Measurements from ENCODE around the gene GIGYF1. TPM values are rescaled to one million over a fixed set of nuclear protein-coding genes. Genes with fewer than 3 reads are reported as not detected.
"Not testable (repeated sequence)": the region's sequence is repeated elsewhere in the genome, so short reads cannot be mapped to it uniquely, and the experiment has no call there.

Gene GIGYF1
- total and polyA plus RNA-seq, 2 donors from 2014 or later = 11.6 to 51.3 TPM

DNA sequence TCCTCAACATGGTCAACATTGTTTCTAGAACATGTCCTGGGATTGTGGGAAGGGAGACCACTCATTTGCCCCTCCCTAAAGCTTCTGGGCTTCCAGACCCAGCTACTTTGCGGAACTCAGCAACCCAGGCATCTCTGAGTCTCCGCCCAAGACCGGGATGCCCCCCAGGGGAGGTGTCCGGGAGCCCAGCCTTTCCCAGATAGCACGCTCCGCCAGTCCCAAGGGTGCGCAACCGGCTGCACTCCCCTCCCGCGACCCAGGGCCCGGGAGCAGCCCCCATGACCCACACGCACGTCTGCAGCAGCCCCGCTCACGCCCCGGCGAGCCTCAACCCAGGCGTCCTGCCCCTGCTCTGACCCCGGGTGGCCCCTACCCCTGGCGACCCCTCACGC is 26.2 kb upstream of the GIGYF1 start, which contains the start of gene EPO:
Gene EPO, plus strand, starts transcription at position 190 of the 392 bp plus-strand sequence. CDS start 513 bp downstream, outside the sequence.
- FAIRE-seq = no peak
- intact Hi-C loops (cut with DNase I) = no loop called here
- Histone ChIP-seq H3K4me3 (ENCODE audit: low read length in 3 of 3) (no peak within 1 kb of the TSS), H3K9ac (ENCODE audit: low read length in 3 of 3) (no peak within 1 kb of the TSS), H3K9me3 (ENCODE audit: control insufficient read depth in 2 of 3, insufficient read depth in 1 of 3, low read length in 3 of 3) (peaks cover 0 to 5% (median 0%) of the 10 kb centered on the region in 3 donors), H3K4me1 (ENCODE audit: control insufficient read depth in 2 of 3, insufficient read depth in 2 of 3, low read depth in 1 of 3, low read length in 3 of 3) (no peaks in the 10 kb centered on the region), H3K27me3 (ENCODE audit: control insufficient read depth, insufficient read depth, low read length) (peaks cover 15% of the 10 kb centered on the region), H3K36me3 (ENCODE audit: control insufficient read depth in 2 of 3, insufficient read depth in 3 of 3, low read length in 3 of 3) (no peaks in the 10 kb centered on the region), H3K27ac (ENCODE audit: low read depth in 2 of 2, low read length in 2 of 2) (no peak within 1 kb of the TSS)
- TF ChIP-seq, protein P1, sequence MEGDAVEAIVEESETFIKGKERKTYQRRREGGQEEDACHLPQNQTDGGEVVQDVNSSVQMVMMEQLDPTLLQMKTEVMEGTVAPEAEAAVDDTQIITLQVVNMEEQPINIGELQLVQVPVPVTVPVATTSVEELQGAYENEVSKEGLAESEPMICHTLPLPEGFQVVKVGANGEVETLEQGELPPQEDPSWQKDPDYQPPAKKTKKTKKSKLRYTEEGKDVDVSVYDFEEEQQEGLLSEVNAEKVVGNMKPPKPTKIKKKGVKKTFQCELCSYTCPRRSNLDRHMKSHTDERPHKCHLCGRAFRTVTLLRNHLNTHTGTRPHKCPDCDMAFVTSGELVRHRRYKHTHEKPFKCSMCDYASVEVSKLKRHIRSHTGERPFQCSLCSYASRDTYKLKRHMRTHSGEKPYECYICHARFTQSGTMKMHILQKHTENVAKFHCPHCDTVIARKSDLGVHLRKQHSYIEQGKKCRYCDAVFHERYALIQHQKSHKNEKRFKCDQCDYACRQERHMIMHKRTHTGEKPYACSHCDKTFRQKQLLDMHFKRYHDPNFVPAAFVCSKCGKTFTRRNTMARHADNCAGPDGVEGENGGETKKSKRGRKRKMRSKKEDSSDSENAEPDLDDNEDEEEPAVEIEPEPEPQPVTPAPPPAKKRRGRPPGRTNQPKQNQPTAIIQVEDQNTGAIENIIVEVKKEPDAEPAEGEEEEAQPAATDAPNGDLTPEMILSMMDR (IDR thresholded peaks at IDR 0.05; ENCODE audit: borderline replicate concordance, extremely low read depth, insufficient read depth) = no peak
- peak in 1 of 5 donors; percentile 50 for DNase-seq

DNA sequence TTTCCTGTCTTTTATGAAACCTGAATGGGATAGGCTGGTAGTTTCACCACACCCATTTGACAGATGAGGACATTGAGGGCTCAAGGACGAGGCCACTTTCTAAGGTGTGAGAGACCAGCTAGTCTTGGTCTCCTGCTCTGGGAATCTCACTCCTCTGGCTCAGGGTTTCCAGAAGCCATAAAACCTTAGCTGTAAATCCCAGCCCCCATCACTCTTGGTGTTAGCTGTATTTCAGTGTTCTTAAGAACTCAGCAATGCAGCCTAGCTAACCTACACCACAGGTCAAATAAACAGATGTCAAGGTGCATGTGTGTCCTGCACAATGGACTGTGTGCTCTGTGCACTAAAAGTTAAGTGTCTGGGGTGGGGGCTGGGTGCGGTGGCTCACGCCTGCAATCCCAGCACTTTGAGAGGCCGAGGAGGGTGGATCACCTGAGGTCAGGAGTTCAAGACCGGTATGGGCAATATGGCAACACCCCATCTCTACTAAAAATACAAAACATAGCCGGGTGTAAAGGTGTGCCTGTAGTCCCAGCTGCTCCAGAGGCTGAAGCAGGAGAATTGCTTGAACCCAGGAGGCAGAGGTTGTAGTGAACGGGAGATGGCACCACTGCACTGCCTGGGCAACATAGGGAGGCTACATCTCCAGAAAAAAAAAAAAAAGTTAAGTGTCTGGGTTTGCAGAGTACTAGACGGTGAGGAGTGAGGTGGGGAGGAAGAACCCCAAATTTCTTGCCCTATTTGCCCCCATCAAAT is 25.7 kb upstream of the GIGYF1 start:
- Histone ChIP-seq H3K4me1 (ENCODE audit: control insufficient read depth in 2 of 3, insufficient read depth in 2 of 3, low read depth in 1 of 3, low read length in 3 of 3) (no peaks in the 10 kb centered on the region), H3K27ac (ENCODE audit: low read depth in 2 of 2, low read length in 2 of 2) (no peak overlapping the region), H3K27me3 (ENCODE audit: control insufficient read depth, insufficient read depth, low read length) (peaks cover 15% of the 10 kb centered on the region), H3K4me3 (ENCODE audit: low read length in 3 of 3) (no peak overlapping the region), H3K36me3 (ENCODE audit: control insufficient read depth in 2 of 3, insufficient read depth in 3 of 3, low read length in 3 of 3) (no peaks in the 10 kb centered on the region), H3K9me3 (ENCODE audit: control insufficient read depth in 2 of 3, insufficient read depth in 1 of 3, low read length in 3 of 3) (peaks cover 0 to 5% (median 0%) of the 10 kb centered on the region in 3 donors), H3K9ac (ENCODE audit: low read length in 3 of 3) (no peak overlapping the region)
- FAIRE-seq (no peak), DNase-seq (peak in 1 of 5 donors; percentile 17)
- intact Hi-C loops (cut with DNase I) = no loop called here
- TF ChIP-seq, protein P1 (IDR thresholded peaks at IDR 0.05; ENCODE audit: borderline replicate concordance, extremely low read depth, insufficient read depth) = no peak

DNA sequence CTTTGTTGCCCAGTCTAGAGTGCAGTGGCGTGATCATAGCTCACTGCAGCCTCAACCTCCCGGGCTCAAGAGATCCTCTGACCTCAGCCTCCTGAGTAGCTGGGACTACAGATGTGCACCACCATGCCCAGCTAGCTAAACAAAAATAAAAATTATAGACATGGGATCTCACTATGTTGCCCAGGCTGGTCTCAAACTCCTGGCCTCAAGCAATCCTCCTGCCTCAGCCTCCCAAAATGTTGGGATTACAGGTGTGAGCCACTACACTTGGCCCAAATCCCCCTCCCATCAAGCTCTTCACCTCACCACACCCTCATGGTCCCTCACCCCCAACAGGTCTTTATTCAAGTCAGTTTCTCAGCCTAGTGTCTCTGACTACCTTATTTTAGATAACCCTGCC is 23.0 kb upstream of the GIGYF1 start:
- H3K9me3 ChIP-seq (ENCODE audit: control insufficient read depth in 2 of 3, insufficient read depth in 1 of 3, low read length in 3 of 3); H3K36me3 ChIP-seq (ENCODE audit: control insufficient read depth in 2 of 3, insufficient read depth in 3 of 3, low read length in 3 of 3); H3K27ac ChIP-seq (ENCODE audit: low read depth in 2 of 2, low read length in 2 of 2); DNase-seq; intact Hi-C loops (cut with DNase I); H3K4me1 ChIP-seq (ENCODE audit: control insufficient read depth in 2 of 3, insufficient read depth in 2 of 3, low read depth in 1 of 3, low read length in 3 of 3); FAIRE-seq; H3K9ac ChIP-seq (ENCODE audit: low read length in 3 of 3); H3K4me3 ChIP-seq (ENCODE audit: low read length in 3 of 3): not testable (repeated sequence)
- H3K27me3 ChIP-seq (ENCODE audit: control insufficient read depth, insufficient read depth, low read length) = peaks cover 15% of the 10 kb centered on the region

DNA sequence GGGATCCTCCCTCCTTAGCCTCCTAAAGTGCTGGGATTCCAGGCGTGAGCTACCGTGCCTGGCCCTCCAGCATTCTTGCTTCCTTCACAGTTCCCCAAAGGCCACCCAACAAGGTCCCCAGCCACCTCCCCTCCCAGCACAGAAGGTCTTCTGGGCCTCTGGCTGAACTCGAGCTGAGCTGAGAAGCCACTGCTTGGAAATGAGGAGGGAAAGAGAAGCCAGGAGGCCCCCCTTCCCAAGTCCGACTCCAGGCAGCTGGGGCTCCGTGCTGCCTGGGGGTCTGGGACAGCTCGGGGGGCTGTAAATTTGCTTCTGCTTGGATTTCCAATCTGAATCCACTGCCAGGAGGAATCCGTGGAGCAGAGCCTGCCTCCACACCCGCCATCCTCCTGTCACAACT is 20.7 kb upstream of the GIGYF1 start:
- no peak overlapping the region for H3K9ac ChIP-seq (ENCODE audit: low read length in 3 of 3)
- H3K27me3 ChIP-seq (ENCODE audit: control insufficient read depth, insufficient read depth, low read length) = peaks cover 5% of the 10 kb centered on the region
- FAIRE-seq (no peak), DNase-seq (peak in 1 of 5 donors; percentile 64)
- no peaks in the 10 kb centered on the region for H3K4me1 ChIP-seq (ENCODE audit: control insufficient read depth in 2 of 3, insufficient read depth in 2 of 3, low read depth in 1 of 3, low read length in 3 of 3)
- no peak overlapping the region for H3K27ac ChIP-seq (ENCODE audit: low read depth in 2 of 2, low read length in 2 of 2)
- TF ChIP-seq, protein P1 (IDR thresholded peaks at IDR 0.05; ENCODE audit: borderline replicate concordance, extremely low read depth, insufficient read depth) = no peak
- intact Hi-C loops (cut with DNase I) = no loop called here
- H3K36me3 ChIP-seq (ENCODE audit: control insufficient read depth in 2 of 3, insufficient read depth in 3 of 3, low read length in 3 of 3) = no peaks in the 10 kb centered on the region
- H3K9me3 ChIP-seq (ENCODE audit: control insufficient read depth in 2 of 3, insufficient read depth in 1 of 3, low read length in 3 of 3) = peaks cover 0 to 5% (median 0%) of the 10 kb centered on the region in 3 donors
- H3K4me3 ChIP-seq (ENCODE audit: low read length in 3 of 3) = no peak overlapping the region
